ENCODE results near the gene ZNF600.
"Not testable (repeated sequence)": the region's sequence is repeated elsewhere in the genome, so short reads cannot be mapped to it uniquely, and the experiment has no call there.

Gene ZNF600

GRCh38 chr19:52786464-52787354 lies at the start of gene ZNF600:
Gene ZNF600, minus strand, starts transcription at chr19:52786791. Its CDS starts 7,903 bp downstream, at chr19:52778888.
- peak; percentile 82 for DNase-seq

DNA sequence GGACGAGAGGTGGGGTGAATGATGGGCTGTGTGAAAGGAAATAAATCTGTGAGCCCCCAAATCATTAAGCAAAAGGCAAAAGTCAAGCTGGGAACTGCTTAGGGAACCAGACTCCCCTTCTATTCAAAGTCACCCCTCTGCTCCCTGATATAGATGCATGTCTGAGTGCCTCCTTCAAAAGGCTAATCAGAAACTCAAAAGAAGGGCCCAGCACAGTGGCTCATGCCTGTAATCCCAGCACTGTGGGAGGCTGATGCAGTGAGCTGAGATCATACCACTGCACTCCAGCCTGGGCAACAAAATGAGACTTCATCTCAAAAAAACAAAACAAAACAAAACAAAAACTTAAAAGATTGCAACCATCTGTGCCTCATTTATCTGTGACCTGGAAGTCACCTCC lies 47.7 kb upstream of the ZNF600 start:
- not testable (repeated sequence) for DNase-seq

DNA sequence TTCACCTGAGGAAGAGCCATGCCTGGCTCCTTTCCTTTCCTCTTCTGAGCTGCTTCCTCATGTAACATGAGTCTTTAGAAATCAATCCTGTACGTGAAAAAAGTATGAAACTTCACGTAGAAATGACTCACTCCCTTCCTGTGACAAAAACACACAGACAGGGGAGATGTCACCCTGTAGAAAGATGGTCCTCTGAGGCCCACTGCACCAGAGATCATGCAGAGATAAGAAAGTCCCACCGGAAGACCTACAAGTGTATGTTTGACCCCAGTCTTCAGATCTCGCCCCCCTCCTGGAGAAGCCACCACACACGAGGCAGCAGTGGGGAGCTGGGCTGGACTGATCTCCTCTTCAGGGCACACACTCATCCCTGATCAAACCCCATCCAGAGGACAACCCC lies 47.0 kb upstream of the ZNF600 start:
- not testable (repeated sequence) for DNase-seq

DNA sequence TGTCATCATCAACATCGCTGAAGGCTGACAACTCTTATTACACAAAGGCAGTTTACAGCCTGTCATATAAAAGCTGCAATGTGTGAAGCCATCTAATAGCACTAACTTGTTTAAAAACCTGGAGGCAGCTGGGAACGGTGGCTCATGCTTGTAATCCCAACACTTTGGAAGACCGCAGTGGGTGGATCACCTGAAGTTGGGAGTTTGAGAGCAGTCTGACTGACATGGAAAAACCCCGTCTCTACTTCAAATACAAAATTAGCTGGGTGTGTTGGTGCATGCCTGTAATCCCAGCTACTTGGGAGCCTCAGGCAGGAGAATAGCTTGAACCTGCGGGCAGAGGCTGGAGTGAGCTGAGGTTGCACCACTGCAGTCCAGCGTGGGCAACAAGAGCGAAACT lies 43.3 kb upstream of the ZNF600 start:
- not testable (repeated sequence) for DNase-seq

GRCh38 chr19:52825765-52826164 lies 39.2 kb upstream of the ZNF600 start:
- DNase-seq, result no peak

- DNase-seq, result no peak
Measured at GRCh38 chr19:52823676-52824075, 37.1 kb upstream of the ZNF600 start.

DNA sequence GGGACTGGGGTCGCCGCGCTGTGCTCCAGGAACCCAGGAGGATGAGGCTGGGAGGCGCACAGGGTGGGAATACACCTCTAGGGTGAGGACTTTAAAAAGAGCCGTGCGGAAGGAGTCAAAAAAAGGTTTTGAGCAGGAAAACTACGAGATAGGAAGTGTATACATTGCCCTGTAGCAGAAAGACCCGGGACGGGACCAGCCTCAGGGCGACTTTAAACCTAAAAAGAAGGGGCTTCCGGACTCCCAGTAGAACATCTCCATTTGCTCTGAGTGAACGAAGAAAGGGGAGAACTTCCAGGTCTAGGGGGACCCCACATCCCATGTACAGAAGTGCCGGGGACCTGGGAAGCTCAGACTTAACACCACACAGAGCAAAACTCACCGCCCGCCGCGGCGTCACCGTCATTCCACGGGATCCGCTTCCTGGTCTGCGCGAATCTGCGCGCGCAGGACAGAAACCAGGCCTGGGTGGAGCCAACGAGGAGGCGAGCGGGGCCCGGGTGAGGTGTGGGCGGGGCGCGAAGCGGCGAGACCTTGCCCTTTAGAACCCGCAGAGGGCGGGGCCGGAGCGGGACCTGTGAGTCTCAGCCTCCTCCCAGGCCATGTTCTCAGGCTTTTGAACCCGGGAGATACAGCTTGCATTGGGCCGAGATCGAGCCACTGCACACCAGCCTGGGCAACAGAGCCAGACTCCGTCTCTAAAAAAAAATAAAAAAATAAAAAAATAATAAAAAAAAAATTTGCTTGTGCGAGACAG lies 34.8 kb upstream of the ZNF600 start, which contains the start of gene ZNF28:
Gene ZNF28, minus strand, starts transcription at position 430 of the 757 bp plus-strand sequence. CDS start 3,675 bp downstream, outside the sequence.
- peak; percentile 79 for DNase-seq

DNA sequence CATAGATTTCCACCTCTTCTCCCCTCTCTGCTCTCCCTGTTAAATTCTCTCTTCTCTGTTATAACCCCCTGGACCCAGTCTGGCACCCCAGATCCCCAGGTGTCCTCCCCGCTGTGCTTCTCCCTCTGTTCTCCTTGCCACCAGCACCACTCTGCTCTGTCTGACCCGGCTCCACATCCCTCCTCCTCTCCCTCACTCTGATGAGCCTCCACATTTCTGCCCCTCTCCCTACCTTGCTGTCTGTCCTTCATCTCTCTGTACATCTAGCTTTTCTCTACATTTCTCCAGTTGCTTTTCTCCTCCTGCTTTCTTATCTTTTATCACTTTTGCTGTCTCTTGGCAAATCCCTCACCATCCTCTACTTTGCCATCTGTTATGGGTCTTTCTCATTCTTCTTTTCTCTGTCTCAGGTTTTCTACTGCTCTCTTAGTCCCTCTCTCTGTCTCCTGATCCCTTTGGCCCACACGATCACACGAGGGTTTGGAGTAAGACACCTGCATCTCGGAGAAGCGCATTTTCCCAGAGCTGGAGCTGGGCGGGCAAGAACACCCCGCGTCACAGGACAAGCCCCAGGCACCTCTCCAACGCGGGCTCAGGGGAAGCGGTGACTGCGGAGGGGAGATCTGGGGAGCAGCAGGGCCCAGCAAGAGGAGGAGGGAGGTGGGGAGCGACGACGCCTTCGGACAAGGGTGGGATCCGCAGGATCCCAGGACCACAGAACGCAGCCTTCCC lies 34.0 kb upstream of the ZNF600 start:
- DNase-seq, result peak; percentile 63

DNA sequence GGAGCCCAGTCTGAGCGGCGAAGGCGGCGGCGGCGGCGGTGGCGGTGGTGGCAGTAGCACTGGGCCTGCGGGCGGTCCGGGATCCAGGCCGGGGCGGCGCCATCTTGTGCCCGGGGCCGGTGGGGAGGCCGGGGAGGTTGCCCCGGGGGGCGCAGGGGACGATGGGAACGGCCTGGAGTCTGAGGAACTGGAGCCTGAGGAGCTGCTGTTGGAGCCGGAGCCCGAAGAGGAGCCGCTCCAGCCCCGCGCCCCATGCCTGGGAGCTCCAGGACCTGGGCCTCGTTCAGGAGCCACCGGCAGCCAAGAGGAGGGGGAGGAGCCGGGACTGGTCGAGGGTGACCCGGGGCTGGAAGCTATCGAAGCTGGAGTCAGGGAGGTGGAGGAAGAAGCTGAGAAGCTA lies 23.2 kb upstream of the ZNF600 start:
- DNase-seq, result no peak

- not testable (repeated sequence) for DNase-seq
Measured at GRCh38 chr19:52799950-52800640, 13.5 kb upstream of the ZNF600 start.

DNA sequence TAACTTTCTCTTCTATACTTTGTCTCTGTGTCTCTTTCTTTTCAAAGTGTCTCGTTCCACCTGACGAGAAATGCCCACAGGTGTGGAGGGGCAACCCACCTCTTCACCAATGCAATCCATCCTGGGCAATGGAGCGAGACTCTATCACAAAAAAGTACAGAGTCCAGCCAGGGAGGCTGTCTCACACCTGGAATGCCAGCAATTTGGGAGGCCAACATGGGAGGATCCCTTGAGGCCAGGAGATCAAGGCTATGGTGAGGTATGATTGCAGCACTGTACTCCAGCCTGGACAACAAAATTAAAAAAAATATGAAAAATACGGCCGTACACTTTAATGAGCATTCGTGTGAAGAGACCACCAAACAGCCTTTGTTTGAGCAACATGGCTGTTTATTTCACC lies 2.8 kb upstream of the ZNF600 start:
- DNase-seq, result peak; percentile 3

DNA sequence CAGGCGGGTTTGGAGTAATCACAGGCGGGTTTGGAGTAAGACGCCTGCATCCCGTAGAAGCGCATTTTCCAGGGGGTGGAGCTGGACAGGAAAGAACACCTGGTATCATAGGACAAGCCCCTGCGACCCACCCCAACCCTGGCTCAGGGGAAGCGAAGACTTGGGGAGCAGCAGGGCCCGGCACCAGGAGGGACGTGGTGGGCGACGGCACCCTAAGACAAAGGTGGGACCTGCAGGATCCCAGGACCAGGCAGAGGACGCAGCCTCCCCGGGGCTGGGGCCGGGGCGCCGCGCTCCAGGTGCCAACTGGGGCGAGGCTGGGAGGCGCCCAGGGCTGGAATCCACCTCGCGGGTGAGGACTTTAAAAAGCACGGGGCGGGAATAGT lies 520 bp downstream of the ZNF600 start:
- peak; percentile 56 for DNase-seq

GRCh38 chr19:52785506-52785905 lies 1.1 kb downstream of the ZNF600 start:
- DNase-seq, result no peak

- not testable (repeated sequence) for DNase-seq
Measured at GRCh38 chr19:52782864-52783263, 3.7 kb downstream of the ZNF600 start.

DNA sequence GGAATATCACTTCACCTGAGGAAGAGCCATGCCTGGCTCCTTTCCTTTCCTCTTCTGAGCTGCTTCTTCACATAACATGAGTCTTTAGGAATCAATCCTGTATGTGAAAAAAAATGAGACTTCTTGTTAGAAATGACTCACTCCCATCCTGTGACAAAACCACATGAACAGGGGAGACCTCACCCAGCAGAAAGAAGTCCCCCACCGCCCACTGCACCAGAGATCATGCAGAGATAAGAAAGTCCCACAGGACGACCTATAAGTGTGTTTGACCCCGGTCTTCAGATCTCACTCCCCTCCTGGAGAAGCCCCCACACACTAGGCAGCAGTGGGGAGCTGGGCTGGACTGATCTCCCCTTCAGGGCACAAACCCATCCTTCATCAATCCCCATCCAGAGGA lies 7.8 kb downstream of the ZNF600 start:
- peak; percentile 71 for DNase-seq

DNA sequence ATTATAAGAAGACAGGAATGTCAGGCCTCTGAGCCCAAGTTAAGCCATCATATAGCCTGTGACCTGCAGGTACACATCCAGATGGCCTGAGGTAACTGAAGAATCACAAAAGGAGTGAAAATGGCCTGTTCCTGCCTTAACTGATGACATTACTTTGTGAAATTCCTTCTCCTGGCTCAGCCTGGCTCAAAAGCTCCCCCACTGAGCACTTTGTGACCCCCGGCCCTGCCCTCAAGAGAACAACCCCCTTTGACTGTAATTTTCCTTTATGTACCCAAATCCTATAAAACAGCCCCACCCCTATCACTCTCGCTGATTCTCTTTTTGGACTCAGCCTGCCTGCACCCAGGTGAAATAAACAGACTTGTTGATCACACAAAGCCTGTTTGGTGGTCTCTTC lies 30.1 kb downstream of the ZNF600 start:
- not testable (repeated sequence) for DNase-seq

DNA sequence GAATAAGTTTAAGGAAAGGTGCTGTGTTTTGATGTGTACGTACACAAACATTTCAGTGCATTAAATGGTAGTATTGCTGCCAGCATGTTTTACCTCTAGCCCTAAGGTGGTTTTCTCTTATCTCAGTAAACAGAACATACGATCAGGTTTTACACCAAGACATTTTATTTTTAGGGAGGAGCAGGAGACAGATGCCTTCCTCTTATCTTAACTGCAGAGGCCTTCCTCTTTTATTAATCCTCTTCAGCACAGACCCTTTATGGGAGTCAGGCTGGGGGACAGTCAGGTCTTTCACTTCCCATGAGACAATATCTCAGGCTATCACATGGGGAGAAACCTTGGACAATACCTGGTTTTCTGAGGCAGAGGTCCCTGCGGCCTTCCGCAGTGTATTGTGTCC lies 36.8 kb downstream of the ZNF600 start:
- no peak for DNase-seq

GRCh38 chr19:52748336-52748950 lies 38.1 kb downstream of the ZNF600 start:
- no peak for DNase-seq

DNA sequence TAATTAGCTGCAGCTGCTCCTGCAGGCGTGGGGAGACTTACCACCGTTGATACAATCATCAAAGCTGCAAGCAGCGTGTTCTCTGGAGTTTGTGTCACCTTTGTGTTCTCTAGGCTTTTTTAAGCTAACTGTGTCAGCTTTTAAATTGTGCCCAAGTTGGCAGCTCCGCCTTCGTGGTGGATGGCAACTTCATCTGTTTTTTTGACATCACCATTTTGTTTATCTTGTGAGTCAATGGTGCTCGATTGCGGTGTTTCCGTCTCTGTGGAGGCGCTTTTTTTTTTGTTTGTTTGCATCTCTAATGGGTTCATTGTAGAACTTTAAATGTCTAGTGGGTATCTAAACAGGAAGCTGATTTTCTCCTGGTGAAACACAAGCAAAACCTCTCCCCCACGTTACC lies 40.7 kb downstream of the ZNF600 start:
- not testable (repeated sequence) for DNase-seq

DNA sequence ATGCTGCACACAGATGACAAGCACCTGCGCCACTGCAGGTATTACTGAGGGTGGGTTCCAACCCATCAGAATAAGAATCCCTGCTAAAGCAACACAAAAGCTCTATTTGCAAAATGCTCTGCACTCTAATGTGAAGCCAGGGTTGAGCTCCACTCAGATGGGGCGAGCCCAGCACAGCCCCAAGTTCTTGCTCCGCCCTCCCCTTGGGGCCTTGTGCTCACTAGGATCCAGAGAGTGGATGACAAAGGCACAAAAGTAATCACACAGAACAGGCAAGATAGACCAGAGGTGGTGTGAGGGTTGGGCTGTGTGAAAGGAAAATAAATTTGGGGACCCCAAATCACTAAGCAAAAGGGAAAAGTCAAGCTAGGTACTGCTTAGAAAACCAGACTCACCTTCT lies 43.5 kb downstream of the ZNF600 start:
- DNase-seq, result no peak

DNA sequence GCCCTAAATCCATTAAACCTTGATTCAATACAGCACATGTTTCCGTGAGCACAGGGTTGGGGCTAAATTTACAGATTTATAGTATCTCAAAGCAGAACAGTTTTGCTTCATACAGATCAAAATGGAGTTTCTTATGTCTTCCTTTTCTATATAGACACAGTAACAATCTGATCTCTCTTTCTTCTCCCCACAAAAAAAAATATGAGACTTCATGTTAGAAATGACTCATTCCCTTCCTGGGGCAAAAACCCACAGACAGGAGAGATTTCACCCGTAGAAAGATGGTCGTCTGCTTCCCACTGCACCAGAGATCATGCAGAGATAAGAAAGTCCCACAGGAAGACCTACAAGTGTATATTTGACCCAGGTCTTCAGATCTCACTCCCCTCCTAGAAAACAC lies 44.1 kb downstream of the ZNF600 start:
- no peak for DNase-seq

DNA sequence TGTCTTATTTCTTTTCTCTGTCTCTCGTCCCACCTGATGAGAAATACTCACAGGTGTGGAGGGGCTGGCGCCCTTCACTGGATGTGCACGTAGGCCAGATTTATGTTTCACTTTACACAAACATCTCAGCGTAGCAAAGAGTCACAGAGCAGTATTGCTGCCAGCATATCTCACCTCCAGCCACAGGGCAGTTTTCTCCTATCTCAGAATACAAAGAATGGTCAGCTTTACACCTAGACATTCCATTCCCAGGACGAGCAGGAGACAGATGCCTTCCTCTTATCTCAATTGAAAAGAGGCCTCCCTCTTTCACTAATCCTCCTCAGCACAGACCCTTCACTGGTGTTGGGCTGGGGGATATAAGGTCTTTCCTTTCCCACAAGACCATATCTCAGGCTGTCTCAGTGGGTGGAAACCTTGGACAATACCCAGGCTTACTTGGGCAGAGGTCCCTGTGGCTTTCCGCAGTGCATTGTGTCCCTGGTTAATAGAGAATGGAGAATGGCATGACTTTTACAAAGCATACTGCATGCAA lies 44.6 kb downstream of the ZNF600 start:
- no peak for DNase-seq

Data from activated CD8-positive, alpha-beta memory T cell treated with anti-CD3 and anti-CD28 coated beads for 24 hours (primary cell).